Measurements from ENCODE around the gene KCNG4. TPM values are rescaled to one million over a fixed set of nuclear protein-coding genes. Genes with fewer than 3 reads are reported as not detected.
A peak's percentile ranks its signal among the peaks of the same experiment; 100 is the strongest.

The KCNG4 gene
- total RNA-seq, 1 donor from 2014 or later: not detected

- Mint-ChIP-seq H3K4me3 (ENCODE audit: unreplicated experiment) (no peak overlapping the region), H3K4me1 (ENCODE audit: low read depth, unreplicated experiment) (peaks cover 14% of the 10 kb centered on the region), H3K27me3 (ENCODE audit: unreplicated experiment) (no peaks in the 10 kb centered on the region), H3K36me3 (ENCODE audit: unreplicated experiment) (no peaks in the 10 kb centered on the region), H3K27ac (ENCODE audit: unreplicated experiment) (peak overlapping the region; percentile 84), H3K9me3 (ENCODE audit: unreplicated experiment) (peaks cover 4% of the 10 kb centered on the region)
- TF ChIP-seq CTCF (IDR thresholded peaks at IDR 0.05; ENCODE audit: partially characterized antibody, unreplicated experiment): no peak
- DNase-seq: no peak
These were observed 5.2 kb downstream of the KCNG4 start for GRCh38 chr16:84234321-84235241.

GRCh38 chr16:84233748-84234147 lies 6.1 kb downstream of the KCNG4 start:
- Mint-ChIP-seq H3K4me3 (ENCODE audit: unreplicated experiment) (no peak overlapping the region), H3K27me3 (ENCODE audit: unreplicated experiment) (no peaks in the 10 kb centered on the region), H3K9me3 (ENCODE audit: unreplicated experiment) (peaks cover 4% of the 10 kb centered on the region), H3K36me3 (ENCODE audit: unreplicated experiment) (no peaks in the 10 kb centered on the region), H3K27ac (ENCODE audit: unreplicated experiment) (no peak overlapping the region), H3K4me1 (ENCODE audit: low read depth, unreplicated experiment) (peaks cover 12% of the 10 kb centered on the region)
- DNase-seq: no peak
- no peak for TF ChIP-seq CTCF (IDR thresholded peaks at IDR 0.05; ENCODE audit: partially characterized antibody, unreplicated experiment)

GRCh38 chr16:84232969-84233368 lies 6.8 kb downstream of the KCNG4 start:
- TF ChIP-seq CTCF (IDR thresholded peaks at IDR 0.05; ENCODE audit: partially characterized antibody, unreplicated experiment): no peak
- H3K9me3 Mint-ChIP-seq (ENCODE audit: unreplicated experiment): peaks cover 6% of the 10 kb centered on the region
- peaks cover 12% of the 10 kb centered on the region for H3K4me1 Mint-ChIP-seq (ENCODE audit: low read depth, unreplicated experiment)
- no peak overlapping the region for H3K4me3 Mint-ChIP-seq (ENCODE audit: unreplicated experiment)
- H3K27ac Mint-ChIP-seq (ENCODE audit: unreplicated experiment): peak overlapping the region; percentile 38
- no peak for DNase-seq
- H3K27me3 Mint-ChIP-seq (ENCODE audit: unreplicated experiment): no peaks in the 10 kb centered on the region
- no peaks in the 10 kb centered on the region for H3K36me3 Mint-ChIP-seq (ENCODE audit: unreplicated experiment)

GRCh38 chr16:84232060-84232459 lies 7.8 kb downstream of the KCNG4 start:
- H3K4me3 Mint-ChIP-seq (ENCODE audit: unreplicated experiment): peak overlapping the region; percentile 64
- no peak for TF ChIP-seq CTCF (IDR thresholded peaks at IDR 0.05; ENCODE audit: partially characterized antibody, unreplicated experiment)
- no peak overlapping the region for H3K27ac Mint-ChIP-seq (ENCODE audit: unreplicated experiment)
- H3K27me3 Mint-ChIP-seq (ENCODE audit: unreplicated experiment): no peaks in the 10 kb centered on the region
- DNase-seq: no peak
- peaks cover 17% of the 10 kb centered on the region for H3K4me1 Mint-ChIP-seq (ENCODE audit: low read depth, unreplicated experiment)
- peaks cover 12% of the 10 kb centered on the region for H3K9me3 Mint-ChIP-seq (ENCODE audit: unreplicated experiment)
- peaks cover 4% of the 10 kb centered on the region for H3K36me3 Mint-ChIP-seq (ENCODE audit: unreplicated experiment)

- Mint-ChIP-seq H3K4me3 (ENCODE audit: unreplicated experiment) (no peak overlapping the region), H3K27ac (ENCODE audit: unreplicated experiment) (no peak overlapping the region), H3K4me1 (ENCODE audit: low read depth, unreplicated experiment) (peaks cover 5% of the 10 kb centered on the region), H3K36me3 (ENCODE audit: unreplicated experiment) (peaks cover 4% of the 10 kb centered on the region), H3K9me3 (ENCODE audit: unreplicated experiment) (peaks cover 14% of the 10 kb centered on the region), H3K27me3 (ENCODE audit: unreplicated experiment) (peaks cover 2% of the 10 kb centered on the region)
- no peak for TF ChIP-seq CTCF (IDR thresholded peaks at IDR 0.05; ENCODE audit: partially characterized antibody, unreplicated experiment)
- no peak for DNase-seq
These were observed 10.3 kb downstream of the KCNG4 start for GRCh38 chr16:84229471-84229870.

Data from glutamatergic neuron (in vitro differentiated cells).